Head of caudate nucleus (tissue), 42 donors: Measurements from ENCODE around the gene TBC1D17.
"Not testable (repeated sequence)": the region's sequence is repeated elsewhere in the genome, so short reads cannot be mapped to it uniquely, and the experiment has no call there.

Source experiments
- DNase-seq, 42 donors: peaks; one replicate each; pipeline versions ENCODE4 v3.0.0 to v3.0.0-alpha.2; 2020 to 2021; ENCODE audit warnings: mixed read lengths in 7 of 42
- intact Hi-C: fragments of 100-400 bp; cut with DNase I; formaldehyde crosslinking; loops from one replicate; pipeline ENCODE4 v1.15.0; 2022

Gene TBC1D17

DNA sequence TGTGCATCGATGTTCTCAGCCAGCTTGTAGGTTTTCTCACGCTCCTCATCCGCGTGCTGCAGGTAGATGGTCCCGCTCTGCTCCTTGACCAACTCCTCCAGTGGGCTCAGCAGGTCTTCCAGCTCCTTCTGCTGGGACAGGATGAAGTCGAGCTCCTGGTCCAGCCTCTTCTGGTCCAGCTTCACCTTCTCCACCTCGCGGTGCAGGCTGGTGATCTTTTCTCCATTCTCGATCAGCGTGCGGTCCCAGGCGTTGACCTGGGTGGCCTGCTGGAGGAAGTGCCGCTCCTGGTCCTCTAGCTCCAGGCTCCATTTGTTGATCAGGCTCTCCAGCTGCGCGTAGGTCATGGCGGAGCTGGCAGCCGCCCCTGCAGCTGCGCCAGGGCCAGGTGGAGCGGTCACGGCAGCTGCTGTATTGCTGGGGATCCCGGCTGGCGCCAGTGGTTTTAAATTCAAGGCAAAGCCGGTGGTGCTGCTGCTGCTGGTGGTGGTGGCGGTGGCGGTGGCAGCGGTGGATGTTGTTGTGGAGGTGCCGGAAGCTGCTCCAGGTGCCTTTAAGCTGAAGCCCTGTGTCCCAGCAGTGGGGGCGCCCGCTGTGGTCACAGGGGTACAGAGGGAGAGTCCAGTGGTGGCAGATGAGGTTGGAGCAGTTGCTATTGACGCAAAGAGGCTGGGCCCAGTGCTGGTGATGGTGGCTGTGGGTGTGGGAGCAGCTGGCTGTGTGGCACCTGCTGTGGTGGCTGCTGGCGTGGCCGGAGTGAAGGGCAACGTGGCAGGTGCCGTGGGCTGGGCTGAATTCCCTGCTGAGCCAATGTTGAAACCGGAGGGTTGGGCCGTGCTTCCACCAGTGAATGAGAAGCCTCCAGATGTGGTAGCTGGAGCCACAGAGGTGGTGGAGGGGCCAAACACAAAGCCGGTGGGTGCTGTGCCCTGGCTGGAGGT is 31.2 kb downstream of the TBC1D17 start:
- DNase-seq = no peak
- intact Hi-C loops = no loop called here

DNA sequence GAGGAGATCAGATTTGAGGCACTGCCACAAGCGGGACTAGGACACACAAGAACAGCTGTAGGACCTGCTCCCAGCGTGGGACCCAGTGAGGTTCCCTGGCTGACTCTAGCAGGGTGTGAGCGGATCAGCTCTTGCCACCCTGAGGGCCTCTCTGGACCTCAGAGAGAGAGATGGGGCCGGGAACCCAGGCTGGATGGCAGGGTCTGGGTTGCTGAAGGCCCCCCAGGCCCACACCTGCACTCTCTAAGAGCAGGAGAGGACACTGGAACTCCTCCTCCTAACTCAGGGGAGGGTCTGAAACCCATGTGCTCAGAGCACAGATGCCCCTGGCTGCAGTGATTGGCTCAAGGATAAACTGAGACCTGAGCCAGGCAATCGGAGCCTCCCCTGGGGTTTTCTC is 32.7 kb downstream of the TBC1D17 start:
- no peak for DNase-seq
- intact Hi-C loops = no loop called here

DNA sequence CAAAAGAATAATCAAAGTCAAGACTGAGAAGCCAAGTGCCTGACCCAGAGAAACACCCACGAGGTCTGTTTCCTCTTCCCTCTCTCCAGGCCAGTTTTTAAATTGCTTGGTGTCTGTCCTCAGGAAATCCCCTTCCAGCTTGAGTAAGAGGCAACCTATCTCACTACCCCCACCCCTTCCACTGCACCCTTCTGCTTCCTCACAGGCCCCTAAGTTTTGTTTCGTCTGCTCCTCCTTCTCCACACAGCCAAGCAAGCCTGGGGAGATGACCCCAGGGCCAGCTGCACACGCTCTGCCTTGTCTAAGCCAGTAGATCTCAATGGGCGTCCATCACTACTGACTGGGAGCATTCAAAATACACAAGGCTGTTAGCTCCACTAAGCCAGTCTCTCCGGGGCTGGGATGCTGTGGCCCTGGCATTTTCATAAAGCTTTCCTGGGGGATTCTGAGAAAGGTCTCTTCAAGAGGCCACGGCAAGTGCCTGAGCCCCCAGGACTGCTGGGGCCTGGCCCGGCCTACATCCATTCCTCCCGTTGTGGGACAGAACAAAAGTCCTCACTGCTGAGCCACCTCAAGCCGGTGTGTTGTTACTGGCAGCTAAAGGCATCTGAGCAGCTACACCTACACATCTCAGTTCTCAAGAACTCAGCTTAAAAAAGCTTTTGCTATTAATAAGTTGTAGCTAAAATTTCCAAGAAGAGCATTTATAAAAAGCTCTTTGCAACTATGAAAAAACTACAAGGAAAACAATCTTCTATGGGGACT is 34.1 kb downstream of the TBC1D17 start:
- intact Hi-C loops = no loop called here
- DNase-seq = peak in 16 of 42 donors; percentile 20 to 77 (median 38)

DNA sequence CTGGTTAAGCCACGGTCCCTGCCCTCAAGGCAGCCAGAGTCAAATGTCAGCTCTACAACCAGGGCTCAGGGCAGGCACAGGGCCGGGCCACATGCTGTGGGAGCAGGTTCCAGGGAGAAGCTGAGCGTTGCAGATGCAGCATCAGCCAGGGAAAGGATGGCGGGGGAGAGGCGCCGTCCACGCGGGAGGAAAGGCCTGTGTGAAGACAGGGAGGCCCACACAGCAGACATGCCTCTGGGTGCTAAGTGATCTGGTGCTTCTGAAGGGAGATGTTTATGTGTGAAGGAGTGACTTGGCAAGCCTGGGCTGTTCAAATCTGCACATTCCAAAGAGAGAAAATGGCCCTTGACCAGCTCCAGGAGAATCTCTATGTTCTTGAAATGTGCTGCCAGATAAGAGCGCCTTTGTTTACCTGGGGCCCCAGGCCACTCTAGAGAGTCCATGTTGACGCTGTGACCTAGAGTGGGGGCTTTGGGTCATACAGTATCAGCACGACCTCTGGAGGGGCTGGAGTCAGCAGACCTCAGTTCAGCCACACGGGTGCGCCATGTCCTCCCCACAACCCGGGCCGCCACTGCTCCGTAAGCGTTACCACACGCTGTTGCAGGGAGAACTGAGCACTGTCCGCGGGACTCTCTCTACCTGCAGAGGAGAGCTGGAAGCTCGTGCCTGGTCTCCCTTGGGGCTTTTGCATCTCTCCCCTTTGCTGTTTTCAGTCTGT is 35.6 kb downstream of the TBC1D17 start:
- no peak for DNase-seq
- intact Hi-C loops = no loop called here

DNA sequence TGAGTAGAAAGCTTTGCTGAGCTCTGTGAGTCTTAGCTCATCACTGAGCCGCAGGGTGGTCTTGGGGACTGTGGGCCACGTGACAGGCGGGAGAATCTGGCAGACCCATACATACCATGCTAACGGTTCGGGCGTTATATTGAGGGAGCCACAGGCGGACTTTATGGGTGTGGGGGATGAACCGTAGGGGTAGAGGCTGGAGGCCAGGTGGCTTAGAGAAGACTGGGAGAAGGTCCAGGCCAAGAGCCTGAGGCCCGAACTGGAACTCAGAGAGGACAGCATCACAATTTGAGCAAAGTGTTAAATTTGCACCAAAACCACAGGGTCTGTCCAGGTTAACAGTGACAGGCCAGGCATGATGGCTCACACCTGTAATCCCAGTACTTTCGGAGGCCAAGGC is 36.2 kb downstream of the TBC1D17 start:
- intact Hi-C loops = no loop called here
- DNase-seq = no peak

DNA sequence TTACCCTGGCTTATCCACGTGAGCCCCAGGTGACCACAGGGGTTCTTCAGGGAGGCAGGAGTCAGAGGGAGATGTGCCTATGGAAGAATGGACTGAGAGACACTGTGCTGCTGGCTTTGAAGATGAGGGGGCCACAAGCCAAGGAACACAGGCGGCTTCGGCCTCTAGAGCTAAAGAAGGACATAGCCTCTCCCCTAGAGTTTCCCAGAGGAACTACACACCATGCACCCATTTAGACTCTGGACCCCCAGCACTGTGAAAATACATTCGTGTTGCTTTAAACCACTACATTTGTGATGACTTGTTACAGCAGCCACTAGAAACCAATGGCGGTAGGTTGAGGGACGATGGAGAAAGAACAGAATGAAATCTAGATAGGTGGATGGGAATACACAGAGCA is 37.8 kb downstream of the TBC1D17 start:
- intact Hi-C loops = no loop called here
- DNase-seq = no peak

DNA sequence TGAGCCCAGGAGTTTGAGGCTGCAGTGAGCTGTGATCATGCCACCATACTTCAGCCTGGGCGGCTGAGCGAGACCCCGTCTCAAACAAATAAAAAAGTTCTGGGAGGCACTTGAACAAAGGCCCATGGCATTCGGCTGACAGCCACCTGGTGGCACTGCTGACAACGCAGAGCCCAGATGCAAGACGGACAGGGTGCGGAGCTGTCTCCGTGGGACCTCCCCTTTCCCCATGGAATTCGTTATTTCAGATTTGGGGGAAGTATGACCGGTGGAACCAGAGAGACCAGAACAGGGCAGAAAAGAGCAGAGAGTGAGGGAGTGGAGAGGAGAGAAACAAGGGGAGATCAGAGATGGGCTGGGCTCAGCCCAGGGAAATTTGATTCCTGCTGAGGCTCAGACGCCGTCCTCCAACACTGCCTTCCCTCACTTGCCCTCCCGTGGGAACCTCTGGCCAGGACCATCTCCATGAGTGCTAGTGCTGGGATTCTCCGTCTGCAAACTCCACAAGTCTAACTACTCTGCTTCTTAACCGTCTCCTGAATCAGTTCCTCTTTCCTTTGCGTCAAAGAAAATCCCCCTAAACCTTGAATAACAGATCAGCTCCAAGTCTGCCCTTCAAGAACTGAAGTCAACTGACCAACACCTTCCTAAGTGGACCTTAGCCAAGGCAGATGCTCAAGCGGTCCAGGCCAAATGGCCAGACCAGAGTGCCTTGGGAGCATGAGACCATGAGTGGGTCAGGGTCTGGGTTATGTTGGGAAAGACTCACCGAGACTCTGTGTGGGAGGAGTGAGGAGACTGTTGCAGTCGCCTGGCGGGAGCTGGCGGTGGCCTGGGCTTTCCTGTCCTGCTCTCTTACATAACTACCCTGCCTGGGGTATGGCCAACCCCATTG is 39.6 kb downstream of the TBC1D17 start:
- intact Hi-C loops = no loop called here
- peak in 31 of 42 donors; percentile 17 to 73 (median 44) for DNase-seq

DNA sequence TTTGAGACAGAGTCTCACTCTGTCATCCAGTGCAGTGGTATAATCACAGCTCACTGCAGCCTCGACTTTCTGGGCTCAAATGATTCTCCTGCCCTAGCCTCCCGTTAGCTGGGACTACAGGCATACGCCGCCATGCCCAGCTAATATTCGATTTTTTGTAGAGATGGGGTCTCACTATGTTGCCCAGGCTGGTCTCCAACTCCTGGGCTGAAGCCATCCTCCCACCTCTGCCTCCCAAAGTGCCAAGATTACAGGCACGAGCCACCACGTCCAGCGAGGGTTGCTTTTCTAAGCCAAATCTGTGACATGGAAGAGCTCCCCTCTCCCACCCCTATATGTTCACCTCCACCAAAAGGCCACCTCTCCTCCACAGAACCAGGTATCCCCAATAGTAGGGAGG is 40.6 kb downstream of the TBC1D17 start:
- DNase-seq = no peak
- intact Hi-C loops = no loop called here

DNA sequence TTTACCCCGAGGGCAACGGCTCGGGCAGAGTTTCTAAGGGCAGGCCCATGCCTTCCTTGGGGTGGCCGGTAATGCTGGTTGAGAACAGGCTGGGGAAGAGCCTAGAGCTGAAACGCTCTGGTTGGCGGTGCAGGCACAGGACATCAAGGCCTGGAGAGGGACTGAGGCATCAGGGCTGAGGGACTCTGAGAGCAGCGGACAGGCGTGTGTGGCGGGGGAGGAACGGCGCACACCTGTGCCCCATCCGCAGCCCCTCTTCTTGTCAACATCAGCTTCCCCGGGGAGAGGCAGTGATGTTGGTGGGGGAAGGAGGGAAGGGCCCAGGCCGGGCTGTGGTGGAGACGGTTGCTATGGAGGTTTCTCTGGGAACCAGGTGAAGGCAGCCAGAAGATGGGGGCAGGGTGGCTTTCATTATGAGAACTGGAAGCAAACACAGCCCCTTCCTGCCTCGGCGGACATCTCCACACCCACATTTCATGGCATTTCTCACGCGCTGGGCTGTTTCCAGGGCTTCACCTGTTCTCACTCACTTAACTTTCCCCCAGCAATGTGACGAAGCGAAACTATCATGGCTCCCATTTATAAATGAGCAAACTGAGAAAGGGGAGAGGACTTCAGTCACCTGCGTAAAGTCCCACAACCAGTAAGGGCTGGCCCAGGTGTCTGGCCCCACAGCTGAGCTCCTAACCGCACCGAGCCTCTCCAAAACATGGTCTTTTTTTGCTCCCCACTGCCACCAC is 43.3 kb downstream of the TBC1D17 start:
- DNase-seq = peak in 2 of 42 donors; percentile 11 to 39
- intact Hi-C loops = no loop called here

DNA sequence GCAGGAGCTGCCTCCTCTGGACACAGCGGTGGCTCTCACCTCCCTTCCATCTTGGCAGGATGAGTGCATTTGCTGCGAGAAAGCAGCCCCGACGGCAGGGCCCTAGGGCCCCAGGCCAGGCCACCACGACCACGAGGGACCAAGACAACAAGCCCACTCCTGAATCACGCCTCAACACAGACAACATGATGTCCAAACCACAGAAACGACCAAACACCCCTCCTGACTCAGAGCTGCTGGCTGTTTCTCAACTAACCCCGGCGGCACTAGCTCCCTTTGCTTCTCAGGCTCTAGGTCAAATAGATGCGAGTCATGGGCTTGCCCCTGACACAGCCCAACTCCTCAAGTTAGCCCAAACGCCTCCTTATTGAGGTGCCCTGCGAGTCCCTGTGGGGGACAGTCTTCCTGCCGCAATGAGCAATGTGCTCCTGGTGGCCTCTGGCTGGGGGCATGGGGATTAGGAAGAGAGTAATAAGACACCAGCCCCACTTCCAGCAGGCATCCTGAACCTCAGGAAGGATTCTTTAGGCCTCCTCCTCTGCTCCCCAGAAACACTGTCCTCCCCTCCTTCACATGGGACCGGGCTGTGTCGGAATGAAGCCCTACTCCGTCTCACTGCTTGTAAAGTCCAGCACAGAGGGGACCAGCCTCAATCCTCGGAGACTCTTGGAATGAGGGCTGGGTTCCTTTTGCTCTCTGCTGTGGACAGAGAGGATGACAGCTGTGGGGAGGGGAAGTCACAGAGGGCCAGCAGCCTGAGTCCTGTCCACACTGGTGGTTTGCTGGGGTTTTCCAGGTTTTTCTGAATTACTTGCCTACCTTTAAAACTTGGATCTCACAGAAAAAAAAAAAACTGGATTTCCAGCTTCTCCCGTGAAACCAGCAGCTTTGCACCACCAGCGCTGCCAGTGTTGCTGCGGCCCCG is 44.6 kb downstream of the TBC1D17 start:
- intact Hi-C loops = no loop called here
- DNase-seq = no peak

DNA sequence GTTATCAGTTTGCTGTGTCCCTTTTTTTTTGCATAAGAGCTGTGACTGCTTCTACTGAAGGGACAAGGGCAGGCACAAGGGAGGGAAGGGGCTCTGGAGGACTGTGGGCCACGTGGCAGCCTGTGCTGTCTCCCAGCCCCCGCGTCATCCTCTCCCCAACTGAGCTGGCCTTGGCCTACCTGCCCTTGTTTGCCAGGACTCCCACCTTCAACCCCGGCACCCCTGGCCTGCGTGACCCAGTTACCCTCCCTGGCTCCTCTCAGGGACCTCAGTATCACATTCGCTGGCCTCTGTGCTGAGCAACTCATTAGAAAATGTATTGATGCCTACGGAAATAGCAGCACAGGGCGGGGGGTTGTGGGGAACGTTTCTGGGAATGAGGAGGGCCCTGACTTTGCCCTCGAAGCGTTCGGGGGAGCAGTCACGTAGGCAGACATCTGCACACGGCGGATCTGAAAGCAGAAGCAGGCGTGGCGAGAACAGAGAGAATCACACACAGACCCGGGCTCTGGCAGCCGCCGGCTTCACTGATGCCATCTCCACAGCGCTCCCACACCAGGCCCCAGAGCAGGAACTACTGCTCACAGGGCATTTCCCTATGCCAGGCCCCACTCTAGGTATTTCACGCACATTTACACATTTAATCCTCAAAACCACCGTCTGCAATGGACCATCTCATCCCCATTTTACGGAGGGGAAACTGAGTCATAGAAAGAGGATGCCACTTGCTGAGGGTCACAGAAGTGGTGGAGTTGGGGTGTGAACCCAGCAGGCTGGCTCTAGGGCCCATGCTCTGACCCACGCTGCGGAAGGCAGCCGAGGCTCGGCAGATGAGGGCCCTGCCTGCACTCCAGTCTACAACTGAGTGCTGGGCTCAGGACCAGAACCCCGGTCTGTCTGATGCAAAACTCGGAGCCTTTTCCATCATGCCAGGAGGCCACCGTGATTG is 45.8 kb downstream of the TBC1D17 start:
- intact Hi-C loops = no loop called here
- DNase-seq = peak in 28 of 42 donors; percentile 17 to 68 (median 45)

DNA sequence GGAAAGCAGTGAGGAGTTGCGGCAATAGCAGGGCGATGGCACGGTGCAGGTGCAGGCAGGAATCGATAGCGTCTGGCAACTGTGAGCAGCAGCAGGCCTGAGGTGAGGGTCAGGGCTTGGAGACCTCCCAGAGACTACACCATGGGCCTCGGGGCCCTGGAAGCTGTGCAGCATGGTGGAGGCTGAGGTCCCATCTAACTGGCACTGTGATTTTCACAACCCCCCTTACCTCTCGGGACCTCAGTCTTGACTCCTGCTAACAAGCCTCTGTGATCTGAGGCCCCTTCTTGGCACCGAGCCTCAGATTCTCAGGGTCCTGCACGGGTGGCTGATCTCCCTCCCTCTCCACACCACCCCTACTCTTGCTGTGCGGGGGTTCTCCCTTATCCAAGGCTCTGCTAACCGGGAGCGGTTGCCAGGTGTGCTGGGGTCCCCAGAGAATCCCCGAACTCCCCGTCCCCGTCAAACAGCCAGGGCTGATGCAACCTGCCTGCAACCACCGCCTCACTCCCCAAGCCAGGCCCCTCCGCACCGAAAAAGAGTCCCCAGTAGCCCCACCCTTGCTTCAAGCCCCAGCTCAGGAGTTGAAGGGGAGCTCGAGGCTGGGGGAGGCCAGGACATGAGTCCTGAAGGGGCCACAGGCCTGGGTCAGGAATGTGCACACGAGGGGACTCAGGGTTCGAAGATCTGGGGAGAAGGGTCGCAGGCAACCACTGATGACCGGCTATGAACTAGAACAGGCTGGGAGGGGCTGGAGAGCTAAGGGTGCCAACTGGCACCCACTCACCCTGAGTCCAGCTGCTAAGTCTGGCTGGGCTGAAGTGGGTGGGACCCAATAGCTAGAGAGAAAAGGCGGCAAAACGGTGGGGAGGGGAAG is 46.7 kb downstream of the TBC1D17 start:
- DNase-seq = no peak
- intact Hi-C loops = no loop called here

DNA sequence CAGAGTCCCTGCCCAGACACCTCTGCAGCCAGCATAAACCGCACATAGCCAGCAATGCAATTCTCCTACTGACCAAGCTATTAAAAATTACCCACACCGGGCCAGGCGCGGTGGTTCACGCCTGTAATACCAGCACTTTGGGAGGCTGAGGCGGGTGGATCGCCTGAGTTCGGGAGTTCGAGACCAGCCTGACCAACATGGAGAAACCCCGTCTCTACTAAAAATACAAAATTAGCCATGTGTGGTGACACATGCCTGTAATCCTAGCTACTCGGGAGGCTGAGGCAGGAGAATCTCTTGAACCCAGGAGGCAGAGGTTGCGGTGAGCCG is 47.3 kb downstream of the TBC1D17 start:
- intact Hi-C loops, DNase-seq: not testable (repeated sequence)

DNA sequence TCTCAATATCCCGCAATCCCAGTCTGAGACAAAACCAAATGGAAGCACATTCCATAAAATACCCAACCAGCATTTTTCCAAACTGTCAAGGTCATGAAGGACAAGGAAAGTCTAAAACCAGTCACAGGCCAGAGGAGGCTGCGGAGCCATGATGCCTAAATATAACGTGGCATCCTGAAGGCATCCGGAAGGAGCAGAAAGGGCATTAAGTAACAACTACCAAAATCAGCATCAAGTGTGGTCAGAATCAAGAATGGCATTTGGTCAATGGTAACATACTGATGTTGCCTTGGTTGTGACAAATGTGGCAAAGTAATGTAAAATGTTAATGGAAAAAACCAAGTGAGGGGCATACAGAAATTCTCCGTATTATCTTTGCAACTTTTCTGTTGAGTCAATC is 48.0 kb downstream of the TBC1D17 start:
- DNase-seq = no peak
- intact Hi-C loops = no loop called here

DNA sequence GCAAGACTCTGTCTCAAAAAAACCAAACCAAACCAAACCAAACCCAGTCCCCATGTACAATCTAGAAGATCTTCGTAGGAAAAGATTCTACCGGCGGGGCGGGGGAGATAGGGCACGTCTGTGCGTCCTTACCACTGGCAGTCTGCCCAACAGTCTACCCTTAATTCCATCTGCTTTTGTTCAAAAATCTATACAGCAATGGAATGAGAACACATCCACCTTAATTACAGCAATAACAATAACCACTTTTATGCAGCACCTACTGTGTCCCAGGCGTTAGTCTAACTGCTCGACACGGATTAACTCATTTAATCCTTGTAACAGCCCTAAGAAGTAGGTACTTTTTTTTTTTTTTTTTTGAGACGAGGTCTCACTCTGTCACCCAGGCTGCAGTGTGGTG is 49.0 kb downstream of the TBC1D17 start:
- no peak for DNase-seq
- intact Hi-C loops = no loop called here
